HG02588 (cell line): ENCODE measurements around the gene CRAT.
A peak's percentile ranks its signal among the peaks of the same experiment; 100 is the strongest.

ENCODE experiments used
- ATAC-seq: cut with Tn5 transposase; IDR thresholded peaks from one replicate; pipeline ENCODE4 v1.9.1; 2021; ENCODE audit warnings: mild to moderate bottlenecking, moderate library complexity; ENCODE audit not compliant: unreplicated experiment

The CRAT gene

DNA sequence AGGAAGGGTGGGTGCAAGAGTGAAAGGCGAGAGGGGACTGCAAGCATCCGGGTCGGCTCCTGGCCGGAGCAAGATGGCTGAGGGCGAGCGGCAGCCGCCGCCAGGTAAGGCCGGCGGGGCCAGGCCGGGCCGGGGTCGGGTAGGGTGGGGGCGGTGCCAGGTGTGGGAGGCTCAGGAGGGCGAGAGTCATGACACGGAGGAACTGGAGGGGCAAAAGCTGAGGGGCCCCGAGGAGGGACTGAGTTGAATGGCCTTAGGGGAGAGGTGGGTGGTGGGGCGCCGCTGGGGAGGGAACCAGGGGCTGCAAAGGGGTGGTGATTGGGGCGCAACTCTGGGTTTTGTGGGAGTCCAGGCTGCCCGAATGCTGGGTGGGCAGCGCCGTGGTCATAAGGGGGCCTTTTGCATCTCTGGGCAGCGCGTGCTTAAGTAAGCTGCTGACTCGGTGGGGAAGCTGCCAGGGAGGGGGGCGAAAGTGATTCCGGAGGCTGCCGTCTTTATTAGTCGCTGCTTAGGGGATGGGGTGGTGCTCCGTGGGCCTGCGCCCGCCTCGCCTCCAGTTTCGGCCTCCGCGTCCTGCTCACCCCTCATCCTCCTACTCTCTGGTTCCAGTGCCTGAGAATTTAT is 1.0 kb upstream of the CRAT start:
- ATAC-seq: no peak

GRCh38 chr9:129109952-129110739 is 447 bp downstream of the CRAT start:
- peak; percentile 1 for ATAC-seq

GRCh38 chr9:129109537-129109903 is 1.1 kb downstream of the CRAT start:
- ATAC-seq: no peak

GRCh38 chr9:129108805-129109536 is 1.6 kb downstream of the CRAT start:
- no peak for ATAC-seq

DNA sequence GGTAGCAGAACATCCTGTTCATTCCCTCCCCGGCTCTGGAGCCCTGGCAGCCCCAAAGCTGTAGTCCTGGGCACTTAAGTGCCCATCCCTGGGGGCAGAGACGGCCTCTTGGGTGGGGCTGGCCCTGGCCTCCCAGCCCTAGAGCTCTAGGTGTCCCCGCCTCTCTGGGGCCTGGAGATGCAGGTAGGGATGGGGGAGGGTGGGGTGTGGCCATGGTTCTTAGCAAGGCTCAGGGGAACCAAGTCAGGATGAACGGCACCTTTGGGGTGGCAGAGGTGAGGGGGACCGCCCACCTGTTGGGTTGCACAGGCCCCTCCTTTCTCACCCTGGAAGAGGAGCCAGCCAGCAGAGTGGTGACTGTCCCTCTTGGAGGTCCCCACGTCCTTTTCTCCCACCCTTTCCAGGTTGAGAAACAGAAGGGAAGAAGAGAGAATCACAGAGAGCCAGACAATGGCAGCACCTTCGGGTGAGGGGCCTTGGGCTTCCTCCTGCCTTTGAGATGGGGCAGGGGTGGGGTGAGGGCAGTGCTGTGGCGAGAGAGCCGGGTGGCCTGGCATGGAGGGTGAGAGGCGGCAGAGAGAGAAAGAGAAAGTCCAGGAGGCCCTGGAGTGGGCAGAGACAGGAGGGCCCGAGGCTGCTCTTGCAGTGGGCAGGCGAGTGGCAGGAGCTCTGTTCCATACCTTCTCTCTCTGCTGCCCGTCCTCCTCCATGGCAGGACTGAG is 2.3 kb downstream of the CRAT start:
- ATAC-seq: no peak

- no peak for ATAC-seq
Measured at GRCh38 chr9:129107651-129108050, 2.9 kb downstream of the CRAT start.

DNA sequence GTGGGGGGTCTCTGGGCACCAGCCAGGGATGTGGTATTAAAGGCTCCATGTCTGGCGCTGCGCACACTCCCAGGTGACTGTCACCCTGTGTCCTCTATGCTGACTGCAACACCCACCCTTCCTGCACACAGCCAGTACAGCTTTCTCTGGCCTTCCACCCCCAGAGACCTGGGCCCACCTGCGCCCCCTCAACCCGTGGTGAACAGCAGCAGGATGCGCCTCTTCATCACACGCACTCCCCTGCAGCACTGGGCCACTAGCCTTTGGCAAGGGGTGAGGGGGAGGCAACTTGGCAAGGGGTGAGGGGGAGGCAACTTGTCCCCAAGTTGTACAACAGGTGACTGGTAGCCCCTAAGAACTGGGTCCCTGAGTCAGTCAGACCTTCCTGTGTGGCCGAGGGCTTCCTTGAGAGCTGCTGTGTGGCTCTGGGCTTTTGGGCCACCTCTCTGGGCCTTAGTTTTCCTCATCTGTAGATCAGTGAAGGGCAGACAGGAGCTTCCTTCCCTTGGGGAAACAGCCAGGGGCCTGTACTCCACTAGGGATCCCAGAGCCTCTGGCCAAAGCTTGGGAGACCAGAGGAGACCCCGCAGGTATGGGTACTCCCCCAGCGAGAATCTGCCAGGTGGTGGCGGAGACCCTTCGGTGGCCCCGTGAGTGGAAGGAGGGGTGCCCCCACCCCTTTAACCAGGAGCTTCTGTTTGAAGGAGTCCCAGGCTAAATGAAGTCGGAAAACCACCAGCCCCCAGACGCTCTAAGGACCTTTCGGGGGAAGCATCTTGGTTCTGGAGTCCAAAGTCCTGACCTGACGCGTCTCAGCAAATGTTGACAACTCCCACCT is 4.5 kb downstream of the CRAT start:
- no peak for ATAC-seq

DNA sequence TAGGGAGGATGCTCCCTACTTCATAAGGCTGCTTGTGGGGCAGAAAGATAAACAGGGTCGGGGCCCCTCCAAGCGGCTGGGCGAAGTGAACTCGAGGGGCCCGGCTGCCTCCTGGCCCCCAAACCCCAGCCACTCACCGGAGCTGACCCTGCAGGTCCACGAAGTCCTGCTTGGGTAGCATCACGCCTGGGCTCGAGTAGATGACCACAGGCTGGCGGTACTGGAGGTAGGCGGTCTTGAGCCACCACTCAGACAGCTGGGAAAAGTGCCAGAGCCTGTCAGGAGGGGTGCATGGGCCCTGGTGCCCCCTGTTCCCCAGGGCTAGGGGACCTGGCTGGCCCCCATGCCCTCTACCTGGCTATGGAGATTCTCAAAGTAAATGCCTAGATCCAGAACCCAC is 6.5 kb downstream of the CRAT start:
- no peak for ATAC-seq

DNA sequence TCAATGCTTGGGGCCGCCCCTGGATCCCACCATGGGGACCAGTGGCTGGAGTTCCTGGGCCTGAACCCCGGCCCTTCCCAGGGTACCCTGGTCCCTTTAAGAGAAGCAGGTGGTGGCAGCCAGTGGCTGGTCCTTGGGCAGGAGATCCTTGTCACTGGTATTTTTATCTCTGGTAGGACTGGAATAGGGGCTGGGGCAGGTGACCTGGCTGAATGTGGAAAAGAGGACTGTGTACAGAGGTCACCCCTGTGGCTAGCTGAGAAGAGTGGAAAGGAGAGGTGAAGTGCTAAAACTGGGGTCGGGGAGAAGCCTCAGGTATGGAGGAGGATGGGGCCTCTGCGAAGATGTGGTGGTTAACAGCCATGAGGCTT is 7.0 kb downstream of the CRAT start:
- ATAC-seq: no peak

DNA sequence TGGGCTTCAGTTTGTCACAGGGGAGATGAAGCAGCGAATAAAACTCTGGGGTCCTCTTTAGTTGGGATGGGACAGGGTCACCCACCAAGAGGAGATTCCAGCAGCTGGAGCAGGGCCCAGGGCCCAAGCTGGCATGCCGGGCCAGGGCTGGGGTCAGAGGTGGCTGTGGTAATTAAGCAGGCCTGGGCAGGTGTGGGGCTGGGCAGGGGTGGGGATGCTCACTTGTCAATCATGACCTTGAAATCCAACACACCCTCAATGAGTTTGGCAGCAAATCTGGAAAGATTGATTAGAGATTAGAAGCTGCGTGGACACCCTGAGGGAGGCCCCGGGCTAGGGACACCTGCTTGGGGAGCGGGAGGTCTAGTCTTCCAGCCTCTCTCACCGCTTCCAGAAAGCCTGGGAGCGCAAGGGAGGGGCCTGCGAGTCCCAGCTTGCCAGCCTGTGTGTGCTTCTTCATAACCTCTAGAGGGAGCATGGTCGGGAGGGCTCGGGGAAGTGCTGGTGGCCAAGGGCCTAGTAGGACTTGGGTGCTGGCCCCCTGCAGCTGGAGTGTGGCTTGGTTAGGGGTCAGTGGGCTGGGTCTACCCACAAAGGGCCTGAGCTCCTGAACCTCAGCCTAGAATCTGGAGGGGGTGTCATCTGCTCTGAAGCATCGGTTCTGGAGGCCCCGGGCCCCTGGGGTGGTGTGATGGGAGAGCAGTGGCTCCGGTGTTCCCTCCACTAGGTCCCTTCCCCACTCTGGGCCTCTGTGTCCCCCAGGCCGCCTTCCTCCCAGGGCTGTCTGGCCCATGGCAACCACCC is 7.6 kb downstream of the CRAT start:
- ATAC-seq: no peak

GRCh38 chr9:129102095-129102525 is 8.5 kb downstream of the CRAT start:
- no peak for ATAC-seq

DNA sequence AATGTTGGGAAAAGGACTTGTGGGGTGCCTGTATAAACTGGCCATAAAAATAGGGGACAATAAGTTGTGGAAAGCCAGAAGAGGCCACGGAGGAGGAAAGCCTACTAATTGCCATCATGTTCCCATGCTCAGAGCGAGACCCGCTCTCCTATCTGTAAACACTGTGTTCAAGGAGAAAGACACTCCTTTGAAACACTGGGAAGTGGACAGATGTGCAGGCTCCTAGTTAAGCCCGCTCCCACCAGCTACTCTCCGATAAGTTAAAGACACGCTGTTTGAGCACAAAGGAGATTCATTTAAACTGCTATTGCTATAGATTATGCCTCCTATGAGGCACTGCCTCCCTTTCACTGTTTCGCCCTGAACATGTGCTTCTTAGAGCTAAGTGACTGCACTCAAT is 9.3 kb downstream of the CRAT start:
- no peak for ATAC-seq

GRCh38 chr9:129100383-129101169 is 10.0 kb downstream of the CRAT start:
- no peak for ATAC-seq

DNA sequence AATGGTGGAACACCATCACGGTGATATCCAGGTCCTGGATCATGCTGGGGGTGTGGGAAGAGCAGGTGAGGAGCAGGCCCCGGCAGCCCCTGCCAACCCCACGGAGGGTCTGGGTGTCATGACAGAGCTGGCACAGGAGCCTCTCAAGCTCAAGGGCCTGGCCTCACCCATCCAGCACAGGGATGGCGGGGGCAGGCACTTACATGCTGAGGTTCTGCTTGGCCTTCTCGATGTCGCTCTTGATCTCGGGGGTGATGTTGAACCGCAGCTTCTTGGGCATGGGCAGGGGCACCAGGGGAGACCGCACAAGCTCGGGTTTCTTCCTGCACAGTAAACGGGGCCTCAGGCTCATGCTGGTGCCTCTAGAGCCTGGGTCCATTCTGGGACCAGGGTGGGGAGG is 12.3 kb downstream of the CRAT start:
- ATAC-seq: no peak

GRCh38 chr9:129097671-129098306 is 12.8 kb downstream of the CRAT start:
- ATAC-seq: no peak

DNA sequence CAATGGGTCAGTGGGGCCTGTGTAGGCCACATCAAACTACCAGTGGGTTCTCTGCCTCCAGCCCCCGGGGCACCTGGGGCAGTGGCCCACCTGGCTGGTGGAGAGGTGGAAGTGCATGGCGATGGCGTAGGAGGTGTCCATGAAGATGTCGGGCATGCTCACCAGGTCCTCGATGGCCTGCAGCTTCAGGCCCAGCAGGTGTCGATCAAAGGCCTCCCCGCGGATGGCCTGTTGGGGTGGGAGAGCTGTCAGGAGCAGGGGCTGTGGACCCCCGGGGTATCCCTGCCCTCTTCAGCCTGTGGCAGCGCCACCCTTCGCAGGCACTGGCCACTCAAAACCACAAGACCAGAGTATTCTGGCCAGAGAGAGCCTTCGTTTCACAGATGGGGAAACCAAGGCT is 14.7 kb downstream of the CRAT start:
- ATAC-seq: no peak

DNA sequence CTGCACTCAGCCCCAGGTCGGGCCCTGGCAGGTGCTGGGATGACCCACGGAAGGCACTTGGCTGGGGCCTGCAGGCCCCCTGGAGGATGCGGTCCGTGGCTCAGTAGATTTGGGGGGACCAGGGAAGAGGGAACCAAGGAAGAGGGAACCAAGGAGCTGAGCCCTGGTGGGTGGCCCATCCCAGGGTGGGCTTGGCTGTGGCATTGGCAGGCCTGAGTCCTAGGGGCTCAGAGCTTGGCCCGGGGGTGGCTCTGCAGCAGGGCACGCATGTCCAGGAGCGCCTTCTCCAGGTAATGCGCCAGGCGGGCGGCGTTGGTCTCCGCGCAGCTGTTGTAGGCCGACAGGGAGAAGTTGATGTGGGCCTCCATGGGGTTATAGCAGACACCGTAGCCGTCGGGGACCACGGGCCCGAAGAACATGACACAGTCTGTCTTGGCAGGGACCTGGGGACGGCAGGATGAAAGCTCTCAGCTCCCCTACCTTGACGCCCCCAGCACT is 15.4 kb downstream of the CRAT start:
- ATAC-seq: no peak
